BLaER1 treated with 17β-estradiol and CSF1 and Interleukin-3, amounts not matched to agents 10 nM and 100 nM (cell line): ENCODE results near the gene ATP6V0A4.

ENCODE experiments used
- H3K27ac ChIP-seq, 11 experiments: shearing (Covaris generic); formaldehyde crosslinking; 2 replicates each; pipeline ENCODE4 v1.8.1; 2022
- H3K27me3 ChIP-seq, 11 experiments: shearing (Covaris generic); formaldehyde crosslinking; 2 replicates each; pipeline ENCODE4 v1.8.1; 2022
- H3K36me3 ChIP-seq, 11 experiments: shearing (Covaris generic); formaldehyde crosslinking; 2 replicates each; pipeline ENCODE4 v1.8.1; 2022
- H3K4me1 ChIP-seq, 10 experiments: shearing (Covaris generic); formaldehyde crosslinking; 2 replicates each; pipeline ENCODE4 v1.8.1; 2022
- H3K4me2 ChIP-seq, 11 experiments: shearing (Covaris generic); formaldehyde crosslinking; 2 replicates each; pipeline ENCODE4 v1.8.1; 2022
- H3K4me3 ChIP-seq, 10 experiments: shearing (Covaris generic); formaldehyde crosslinking; 2 replicates each; pipeline ENCODE4 v1.8.1; 2022
- H3K9ac ChIP-seq, 11 experiments: shearing (Covaris generic); formaldehyde crosslinking; 2 replicates each; pipeline ENCODE4 v1.8.1; 2022
- H3K9me3 ChIP-seq, 11 experiments: shearing (Covaris generic); formaldehyde crosslinking; replicated peaks in 1 of 11; 2 replicates each; pipeline ENCODE4 v1.8.1; 2022
- H4K20me1 ChIP-seq, 11 experiments: shearing (Covaris generic); formaldehyde crosslinking; 2 replicates each; pipeline ENCODE4 v1.8.1; 2022
- Cebpa-rat ChIP-seq, 11 experiments: shearing (Covaris generic); IDR thresholded peaks; 2 replicates each; pipeline ENCODE4 v1.8.1; 2022

The ATP6V0A4 gene

GRCh38 chr7:138785587-138786437 is 12.2 kb downstream of the ATP6V0A4 start:
- H3K9me3 ChIP-seq: peaks cover 14 to 26% (median 20%) of the 10 kb centered on the region in 11 experiments
- H3K36me3 ChIP-seq: no peaks in the 10 kb centered on the region
- no peaks in the 10 kb centered on the region for H4K20me1 ChIP-seq
- no peaks in the 10 kb centered on the region for H3K4me1 ChIP-seq
- H3K4me3 ChIP-seq: no peak overlapping the region
- no peaks in the 10 kb centered on the region for H3K27me3 ChIP-seq
- no peak for TF ChIP-seq Cebpa-rat (IDR thresholded peaks at IDR 0.05)
- no peak overlapping the region for H3K4me2 ChIP-seq
- H3K9ac ChIP-seq: no peak overlapping the region
- H3K27ac ChIP-seq: no peak overlapping the region

DNA sequence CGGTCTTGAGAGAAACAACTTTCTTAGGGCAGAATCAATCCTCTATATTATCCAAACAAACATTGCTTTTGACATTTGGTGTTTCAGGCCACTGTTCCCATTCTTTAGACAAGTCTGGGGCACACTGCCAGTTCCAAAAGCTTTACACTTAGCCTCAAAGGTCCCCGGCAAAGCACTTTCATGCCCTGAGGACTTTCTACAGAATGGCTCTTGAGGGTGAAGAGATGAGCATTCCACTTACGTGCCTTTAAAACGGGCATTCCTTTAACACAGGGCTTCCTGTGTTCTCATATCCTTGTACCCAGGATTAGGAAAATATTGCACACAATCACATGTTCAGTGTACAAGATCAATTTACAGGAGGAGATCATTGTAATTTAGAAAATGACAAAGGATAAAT is 13.3 kb downstream of the ATP6V0A4 start:
- no peaks in the 10 kb centered on the region for H4K20me1 ChIP-seq
- H3K9ac ChIP-seq: no peak overlapping the region
- H3K4me2 ChIP-seq: no peak overlapping the region
- peaks cover 14 to 26% (median 20%) of the 10 kb centered on the region in 11 experiments for H3K9me3 ChIP-seq
- no peak overlapping the region for H3K27ac ChIP-seq
- no peaks in the 10 kb centered on the region for H3K27me3 ChIP-seq
- no peak overlapping the region for H3K4me3 ChIP-seq
- no peak for TF ChIP-seq Cebpa-rat (IDR thresholded peaks at IDR 0.05)
- H3K36me3 ChIP-seq: no peaks in the 10 kb centered on the region
- H3K4me1 ChIP-seq: no peaks in the 10 kb centered on the region

DNA sequence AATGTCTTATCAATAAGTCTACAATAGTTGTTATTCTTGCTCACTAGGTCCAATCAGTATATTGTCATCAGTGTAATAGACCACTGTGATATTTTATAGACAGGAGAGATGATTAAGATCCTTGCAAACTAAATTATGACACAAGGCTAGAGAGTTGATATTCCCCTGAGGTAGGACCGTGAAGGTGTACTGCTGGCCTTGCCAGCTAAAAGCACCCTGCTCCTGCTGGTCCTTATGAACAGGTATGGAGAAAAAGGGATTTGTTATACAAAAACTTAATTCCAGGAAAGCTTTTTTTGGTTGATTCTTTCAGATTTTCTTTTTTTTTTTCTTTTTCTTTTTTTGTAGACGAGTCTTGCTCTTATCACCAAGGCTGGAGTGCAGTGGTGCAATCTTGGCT is 17.0 kb downstream of the ATP6V0A4 start:
- Histone ChIP-seq H3K36me3 (no peaks in the 10 kb centered on the region), H3K9ac (no peak overlapping the region), H3K27me3 (no peaks in the 10 kb centered on the region), H3K9me3 (no peaks in the 10 kb centered on the region), H4K20me1 (no peaks in the 10 kb centered on the region), H3K4me3 (no peak overlapping the region), H3K4me1 (no peaks in the 10 kb centered on the region), H3K27ac (no peak overlapping the region), H3K4me2 (no peak overlapping the region)
- TF ChIP-seq Cebpa-rat (IDR thresholded peaks at IDR 0.05): no peak

- Histone ChIP-seq H4K20me1 (no peaks in the 10 kb centered on the region), H3K9ac (no peak overlapping the region), H3K4me1 (no peaks in the 10 kb centered on the region), H3K36me3 (no peaks in the 10 kb centered on the region), H3K4me2 (no peak overlapping the region), H3K27ac (no peak overlapping the region), H3K27me3 (no peaks in the 10 kb centered on the region), H3K4me3 (no peak overlapping the region), H3K9me3 (no peaks in the 10 kb centered on the region)
- no peak for TF ChIP-seq Cebpa-rat (IDR thresholded peaks at IDR 0.05)
Measured at GRCh38 chr7:138776166-138776833, 21.7 kb downstream of the ATP6V0A4 start.

DNA sequence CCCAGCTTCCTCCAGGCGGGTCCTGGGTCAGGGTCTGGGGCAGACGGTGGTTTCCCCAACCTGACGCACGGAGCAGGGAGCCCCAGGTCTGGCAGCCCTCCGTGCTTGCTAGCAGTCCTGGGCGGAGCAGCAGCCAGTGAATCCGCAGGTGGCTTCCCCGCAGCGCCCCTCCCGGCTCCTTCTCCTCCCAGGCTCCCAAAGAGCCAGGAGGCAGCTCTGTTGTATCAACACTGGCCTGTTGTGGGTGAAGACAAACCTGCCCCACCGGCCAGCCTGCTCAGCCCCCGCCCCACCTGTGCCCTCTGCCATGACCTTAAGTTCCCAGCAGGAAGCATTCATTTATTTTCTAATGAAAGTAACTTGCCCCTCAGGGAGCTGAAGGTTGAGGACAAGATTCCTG is 24.2 kb downstream of the ATP6V0A4 start:
- H3K4me3 ChIP-seq: no peak overlapping the region
- H3K9ac ChIP-seq: no peak overlapping the region
- TF ChIP-seq Cebpa-rat (IDR thresholded peaks at IDR 0.05): no peak
- no peak overlapping the region for H3K4me2 ChIP-seq
- no peaks in the 10 kb centered on the region for H3K9me3 ChIP-seq
- no peaks in the 10 kb centered on the region for H4K20me1 ChIP-seq
- no peaks in the 10 kb centered on the region for H3K36me3 ChIP-seq
- H3K27me3 ChIP-seq: no peaks in the 10 kb centered on the region
- H3K27ac ChIP-seq: no peak overlapping the region
- peaks cover 0 to 10% (median 3%) of the 10 kb centered on the region in 10 experiments; a peak in 10 of 20 replicates for H3K4me1 ChIP-seq

DNA sequence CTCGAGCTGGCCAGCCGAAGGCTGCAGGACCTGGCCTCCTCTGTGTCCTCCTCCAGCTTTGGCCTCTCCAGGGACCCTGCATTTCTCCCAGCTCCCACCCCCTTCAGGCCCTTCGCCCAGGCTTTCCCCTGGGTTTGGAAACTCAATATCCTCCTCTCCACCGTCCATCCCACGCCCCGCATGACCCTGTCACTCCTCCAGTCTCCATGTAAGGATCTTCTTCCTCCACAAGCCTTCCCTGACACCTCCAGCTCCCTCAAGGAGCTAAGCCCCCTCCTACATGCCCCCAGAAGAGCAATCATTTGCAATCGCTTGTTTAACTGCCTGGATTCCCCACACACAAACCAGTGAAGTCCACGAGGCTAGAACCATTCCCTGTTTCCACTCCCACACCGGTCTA is 24.8 kb downstream of the ATP6V0A4 start:
- H3K4me2 ChIP-seq: no peak overlapping the region
- no peak overlapping the region for H3K4me3 ChIP-seq
- H3K9me3 ChIP-seq: no peaks in the 10 kb centered on the region
- no peaks in the 10 kb centered on the region for H3K36me3 ChIP-seq
- TF ChIP-seq Cebpa-rat (IDR thresholded peaks at IDR 0.05): no peak
- H3K9ac ChIP-seq: no peak overlapping the region
- no peaks in the 10 kb centered on the region for H4K20me1 ChIP-seq
- H3K27ac ChIP-seq: no peak overlapping the region
- peaks cover 0 to 17% (median 8%) of the 10 kb centered on the region in 10 experiments; a peak in 12 of 20 replicates for H3K4me1 ChIP-seq
- no peaks in the 10 kb centered on the region for H3K27me3 ChIP-seq

DNA sequence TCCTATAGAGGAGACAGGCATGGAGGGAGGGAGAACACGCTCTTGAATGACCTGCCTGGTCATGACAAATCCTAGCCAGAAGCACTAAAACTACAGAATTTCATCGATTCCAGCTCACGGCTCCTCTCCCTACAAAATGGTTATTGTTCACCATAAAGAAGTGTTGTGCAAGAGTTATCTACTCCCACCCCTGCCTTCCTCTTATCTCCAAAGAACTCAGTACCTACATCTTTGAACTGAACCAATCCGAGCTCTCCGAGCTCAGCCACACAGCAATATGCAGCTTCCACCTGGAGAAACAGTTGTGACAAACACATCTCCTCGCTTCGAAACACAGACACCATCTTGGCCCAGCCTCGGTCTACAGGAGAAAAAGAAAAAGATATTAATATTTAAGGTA is 27.1 kb downstream of the ATP6V0A4 start:
- Histone ChIP-seq H3K27me3 (no peaks in the 10 kb centered on the region), H3K9ac (no peak overlapping the region), H4K20me1 (no peaks in the 10 kb centered on the region), H3K4me2 (no peak overlapping the region), H3K9me3 (peaks cover 0 to 3% (median 0%) of the 10 kb centered on the region in 11 experiments; a peak in 2 of 22 replicates), H3K27ac (no peak overlapping the region), H3K36me3 (no peaks in the 10 kb centered on the region), H3K4me1 (peaks cover 0 to 28% (median 11%) of the 10 kb centered on the region in 10 experiments; a peak in 12 of 20 replicates), H3K4me3 (no peak overlapping the region)
- 0 out of 22 replicates have a peak, but pooled peaks of 1 of the 11 experiments have one; percentile 61 for TF ChIP-seq Cebpa-rat (IDR thresholded peaks at IDR 0.05)

DNA sequence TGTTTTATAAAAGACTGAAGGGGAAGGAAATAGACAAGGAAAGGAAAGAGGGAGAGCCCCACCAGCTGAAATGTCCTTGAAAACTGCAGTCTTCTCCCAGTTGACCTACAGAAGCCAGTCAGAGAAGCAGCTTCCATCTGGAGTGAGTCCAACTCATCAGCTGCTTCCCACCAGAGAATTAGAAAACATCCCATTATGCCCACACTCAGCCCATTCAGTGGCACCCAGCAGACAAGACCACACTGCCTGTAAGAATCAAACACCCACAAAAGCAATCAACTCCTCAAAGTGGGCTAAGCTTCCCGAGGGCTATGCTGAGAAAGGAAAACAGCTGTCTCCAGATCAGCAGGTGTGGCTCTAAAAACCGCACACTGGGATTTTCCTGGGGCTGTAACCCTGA is 29.8 kb downstream of the ATP6V0A4 start:
- H4K20me1 ChIP-seq: no peaks in the 10 kb centered on the region
- no peak overlapping the region for H3K9ac ChIP-seq
- peaks cover 0 to 4% (median 0%) of the 10 kb centered on the region in 11 experiments; a peak in 2 of 22 replicates for H3K9me3 ChIP-seq
- no peaks in the 10 kb centered on the region for H3K36me3 ChIP-seq
- H3K27me3 ChIP-seq: no peaks in the 10 kb centered on the region
- TF ChIP-seq Cebpa-rat (IDR thresholded peaks at IDR 0.05): no peak
- no peak overlapping the region for H3K27ac ChIP-seq
- peak overlapping the region in 5 of 11 experiments; percentile 1 to 51 (median 29); a peak in 8 of 22 replicates for H3K4me2 ChIP-seq
- H3K4me1 ChIP-seq: peaks cover 0 to 48% (median 28%) of the 10 kb centered on the region in 10 experiments; a peak in 15 of 20 replicates
- H3K4me3 ChIP-seq: no peak overlapping the region

GRCh38 chr7:138756591-138757242 is 41.3 kb downstream of the ATP6V0A4 start:
- H3K9me3 ChIP-seq: peaks cover 0 to 8% (median 0%) of the 10 kb centered on the region in 11 experiments; a peak in 3 of 22 replicates
- TF ChIP-seq Cebpa-rat (IDR thresholded peaks at IDR 0.05): no peak
- peaks cover 0 to 20% (median 13%) of the 10 kb centered on the region in 10 experiments; a peak in 14 of 20 replicates for H3K4me1 ChIP-seq
- H3K36me3 ChIP-seq: no peaks in the 10 kb centered on the region
- H3K27me3 ChIP-seq: no peaks in the 10 kb centered on the region
- H3K4me3 ChIP-seq: no peak overlapping the region
- H3K4me2 ChIP-seq: no peak overlapping the region
- no peak overlapping the region for H3K27ac ChIP-seq
- H3K9ac ChIP-seq: no peak overlapping the region
- no peaks in the 10 kb centered on the region for H4K20me1 ChIP-seq
